ENCODE data around the gene EDIL3.

EDIL3 gene

GRCh38 chr5:84149094-84149493, 235.6 kb downstream of the EDIL3 start:
- in situ Hi-C loops (cut with HindIII; ENCODE audit: low pct_unique_long_range_greater_than_20kb, low sequenced_read_pairs), result no loop called here
- DNase-seq (ENCODE audit: low read depth in 1 of 2, low spot score in 1 of 2), result no peak
- TF ChIP-seq JUND (IDR thresholded peaks at IDR 0.05; ENCODE audit: low read depth), result no peak

GRCh38 chr5:84148651-84149050, 236.0 kb downstream of the EDIL3 start:
- in situ Hi-C loops (cut with HindIII; ENCODE audit: low pct_unique_long_range_greater_than_20kb, low sequenced_read_pairs), result no loop called here
- no peak for TF ChIP-seq JUND (IDR thresholded peaks at IDR 0.05; ENCODE audit: low read depth)
- DNase-seq (ENCODE audit: low read depth in 1 of 2, low spot score in 1 of 2), result no peak

GRCh38 chr5:84137541-84137940, 247.1 kb downstream of the EDIL3 start:
- DNase-seq (ENCODE audit: low read depth in 1 of 2, low spot score in 1 of 2), result no peak
- TF ChIP-seq JUND (IDR thresholded peaks at IDR 0.05; ENCODE audit: low read depth), result no peak
- in situ Hi-C loops (cut with HindIII; ENCODE audit: low pct_unique_long_range_greater_than_20kb, low sequenced_read_pairs), result no loop called here

GRCh38 chr5:84131372-84131771, 253.3 kb downstream of the EDIL3 start:
- no peak for TF ChIP-seq JUND (IDR thresholded peaks at IDR 0.05; ENCODE audit: low read depth)
- in situ Hi-C loops (cut with HindIII; ENCODE audit: low pct_unique_long_range_greater_than_20kb, low sequenced_read_pairs), result no loop called here
- DNase-seq (ENCODE audit: low read depth in 1 of 2, low spot score in 1 of 2), result no peak

- DNase-seq (ENCODE audit: low read depth in 1 of 2, low spot score in 1 of 2), result no peak
- TF ChIP-seq JUND (IDR thresholded peaks at IDR 0.05; ENCODE audit: low read depth), result no peak
- in situ Hi-C loops (cut with HindIII; ENCODE audit: low pct_unique_long_range_greater_than_20kb, low sequenced_read_pairs), result no loop called here
These were observed 254.6 kb downstream of the EDIL3 start for GRCh38 chr5:84130006-84130580.

- in situ Hi-C loops (cut with HindIII; ENCODE audit: low pct_unique_long_range_greater_than_20kb, low sequenced_read_pairs), result no loop called here
- DNase-seq (ENCODE audit: low read depth in 1 of 2, low spot score in 1 of 2), result no peak
- no peak for TF ChIP-seq JUND (IDR thresholded peaks at IDR 0.05; ENCODE audit: low read depth)
These were observed 259.5 kb downstream of the EDIL3 start for GRCh38 chr5:84125216-84125615.

- no peak for TF ChIP-seq JUND (IDR thresholded peaks at IDR 0.05; ENCODE audit: low read depth)
- no peak for DNase-seq (ENCODE audit: low read depth in 1 of 2, low spot score in 1 of 2)
- in situ Hi-C loops (cut with HindIII; ENCODE audit: low pct_unique_long_range_greater_than_20kb, low sequenced_read_pairs), result no loop called here
These were observed 265.4 kb downstream of the EDIL3 start for GRCh38 chr5:84119252-84119651.

GRCh38 chr5:84118551-84118950, 266.1 kb downstream of the EDIL3 start:
- TF ChIP-seq JUND (IDR thresholded peaks at IDR 0.05; ENCODE audit: low read depth), result no peak
- DNase-seq (ENCODE audit: low read depth in 1 of 2, low spot score in 1 of 2), result no peak
- in situ Hi-C loops (cut with HindIII; ENCODE audit: low pct_unique_long_range_greater_than_20kb, low sequenced_read_pairs), result no loop called here

- no peak for TF ChIP-seq JUND (IDR thresholded peaks at IDR 0.05; ENCODE audit: low read depth)
- in situ Hi-C loops (cut with HindIII; ENCODE audit: low pct_unique_long_range_greater_than_20kb, low sequenced_read_pairs), result no loop called here
- no peak for DNase-seq (ENCODE audit: low read depth in 1 of 2, low spot score in 1 of 2)
These were observed 269.0 kb downstream of the EDIL3 start for GRCh38 chr5:84115727-84116126.

GRCh38 chr5:84113246-84114105, 271.2 kb downstream of the EDIL3 start:
- DNase-seq (ENCODE audit: low read depth in 1 of 2, low spot score in 1 of 2), result peak in 1 of 2 experiments; percentile 13
- in situ Hi-C loops (cut with HindIII; ENCODE audit: low pct_unique_long_range_greater_than_20kb, low sequenced_read_pairs), result no loop called here

GRCh38 chr5:84092738-84093137, 291.9 kb downstream of the EDIL3 start:
- DNase-seq (ENCODE audit: low read depth in 1 of 2, low spot score in 1 of 2), result no peak
- no peak for TF ChIP-seq JUND (IDR thresholded peaks at IDR 0.05; ENCODE audit: low read depth)

More at GRCh38 chr5:84113246-84114105, 271.2 kb downstream of the EDIL3 start:
- no peak for TF ChIP-seq JUND (IDR thresholded peaks at IDR 0.05; ENCODE audit: low read depth)

GRCh38 chr5:84091127-84091799, 293.4 kb downstream of the EDIL3 start:
- TF ChIP-seq JUND (IDR thresholded peaks at IDR 0.05; ENCODE audit: low read depth), result no peak
- in situ Hi-C loops (cut with HindIII; ENCODE audit: low pct_unique_long_range_greater_than_20kb, low sequenced_read_pairs), result no loop called here
- DNase-seq (ENCODE audit: low read depth in 1 of 2, low spot score in 1 of 2), result peak in 1 of 2 experiments; percentile 29

More at GRCh38 chr5:84092738-84093137, 291.9 kb downstream of the EDIL3 start:
- in situ Hi-C loops (cut with HindIII; ENCODE audit: low pct_unique_long_range_greater_than_20kb, low sequenced_read_pairs), result no loop called here

GRCh38 chr5:84088996-84089395, 295.7 kb downstream of the EDIL3 start:
- in situ Hi-C loops (cut with HindIII; ENCODE audit: low pct_unique_long_range_greater_than_20kb, low sequenced_read_pairs), result no loop called here
- DNase-seq (ENCODE audit: low read depth in 1 of 2, low spot score in 1 of 2), result peak in 1 of 2 experiments; percentile 77
- no peak for TF ChIP-seq JUND (IDR thresholded peaks at IDR 0.05; ENCODE audit: low read depth)

All from T47D (cell line).